ENCODE results near the gene GPR39.

Gene GPR39

GRCh38 chr2:132577686-132578085, 161.1 kb downstream of the GPR39 start:
- H3K4me3 ChIP-seq (ENCODE audit: low read depth, low read length): no peak overlapping the region
- no peak for TF ChIP-seq CTCF (IDR thresholded peaks at IDR 0.05; ENCODE audit: insufficient read depth, low read depth, low read length, missing control alignments)
- no peak for DNase-seq (ENCODE audit: low read depth)

- DNase-seq (ENCODE audit: low read depth): no peak
- TF ChIP-seq CTCF (IDR thresholded peaks at IDR 0.05; ENCODE audit: insufficient read depth, low read depth, low read length, missing control alignments): no peak
Observed at GRCh38 chr2:132581591-132581990, 165.0 kb downstream of the GPR39 start.

GRCh38 chr2:132581991-132582738, 165.6 kb downstream of the GPR39 start:
- no peak for DNase-seq (ENCODE audit: low read depth)
- no peak for TF ChIP-seq CTCF (IDR thresholded peaks at IDR 0.05; ENCODE audit: insufficient read depth, low read depth, low read length, missing control alignments)
- H3K4me3 ChIP-seq (ENCODE audit: low read depth, low read length): no peak overlapping the region

More at GRCh38 chr2:132581591-132581990, 165.0 kb downstream of the GPR39 start:
- no peak overlapping the region for H3K4me3 ChIP-seq (ENCODE audit: low read depth, low read length)

- TF ChIP-seq CTCF (IDR thresholded peaks at IDR 0.05; ENCODE audit: insufficient read depth, low read depth, low read length, missing control alignments): no peak
- DNase-seq (ENCODE audit: low read depth): no peak
- no peak overlapping the region for H3K4me3 ChIP-seq (ENCODE audit: low read depth, low read length)
Observed at GRCh38 chr2:132583666-132584360, 167.2 kb downstream of the GPR39 start.

- DNase-seq (ENCODE audit: low read depth): no peak
- no peak for TF ChIP-seq CTCF (IDR thresholded peaks at IDR 0.05; ENCODE audit: insufficient read depth, low read depth, low read length, missing control alignments)
- H3K4me3 ChIP-seq (ENCODE audit: low read depth, low read length): no peak overlapping the region
Observed at GRCh38 chr2:132584976-132585817, 168.6 kb downstream of the GPR39 start.

- H3K4me3 ChIP-seq (ENCODE audit: low read depth, low read length): no peak overlapping the region
- no peak for TF ChIP-seq CTCF (IDR thresholded peaks at IDR 0.05; ENCODE audit: insufficient read depth, low read depth, low read length, missing control alignments)
- DNase-seq (ENCODE audit: low read depth): no peak
Observed at GRCh38 chr2:132586101-132586511, 169.5 kb downstream of the GPR39 start.
